ENCODE measurements around the gene GPATCH1.

Gene GPATCH1

GRCh38 chr19:33167438-33167837, 86.5 kb downstream of the GPATCH1 start:
- no peak overlapping the region for H3K4me3 ChIP-seq (ENCODE audit: low read length)

GRCh38 chr19:33168528-33168927, 87.5 kb downstream of the GPATCH1 start:
- H3K9me3 ChIP-seq (ENCODE audit: control insufficient read depth, low read length), result peaks cover 4% of the 10 kb centered on the region
- H3K27me3 ChIP-seq (replicated peaks; ENCODE audit: control insufficient read depth, insufficient read depth, low read length), result no peaks in the 10 kb centered on the region
- H3K9ac ChIP-seq (ENCODE audit: low read length), result no peak overlapping the region
- H3K4me1 ChIP-seq (ENCODE audit: control insufficient read depth, insufficient read depth, low read length), result peaks cover 4% of the 10 kb centered on the region
- H3K4me3 ChIP-seq (ENCODE audit: low read length), result no peak overlapping the region
- DNase-seq (ENCODE audit: low read depth), result no peak
- H3K36me3 ChIP-seq (ENCODE audit: control insufficient read depth, insufficient read depth, low read length, severe bottlenecking), result no peaks in the 10 kb centered on the region

More at GRCh38 chr19:33167438-33167837, 86.5 kb downstream of the GPATCH1 start:
- Histone ChIP-seq H3K4me1 (ENCODE audit: control insufficient read depth, insufficient read depth, low read length) (no peaks in the 10 kb centered on the region), H3K9me3 (ENCODE audit: control insufficient read depth, low read length) (peaks cover 4% of the 10 kb centered on the region), H3K9ac (ENCODE audit: low read length) (no peak overlapping the region), H3K36me3 (ENCODE audit: control insufficient read depth, insufficient read depth, low read length, severe bottlenecking) (no peaks in the 10 kb centered on the region), H3K27me3 (replicated peaks; ENCODE audit: control insufficient read depth, insufficient read depth, low read length) (no peaks in the 10 kb centered on the region)
- DNase-seq (ENCODE audit: low read depth), result no peak

- Histone ChIP-seq H3K9ac (ENCODE audit: low read length) (no peak overlapping the region), H3K27me3 (replicated peaks; ENCODE audit: control insufficient read depth, insufficient read depth, low read length) (no peaks in the 10 kb centered on the region), H3K4me1 (ENCODE audit: control insufficient read depth, insufficient read depth, low read length) (peaks cover 14% of the 10 kb centered on the region), H3K36me3 (ENCODE audit: control insufficient read depth, insufficient read depth, low read length, severe bottlenecking) (no peaks in the 10 kb centered on the region), H3K4me3 (ENCODE audit: low read length) (no peak overlapping the region), H3K9me3 (ENCODE audit: control insufficient read depth, low read length) (peaks cover 4% of the 10 kb centered on the region)
- no peak for DNase-seq (ENCODE audit: low read depth)
These were observed 90.3 kb downstream of the GPATCH1 start for GRCh38 chr19:33171222-33171795.

- Histone ChIP-seq H3K36me3 (ENCODE audit: control insufficient read depth, insufficient read depth, low read length, severe bottlenecking) (no peaks in the 10 kb centered on the region), H3K4me3 (ENCODE audit: low read length) (no peak overlapping the region), H3K9ac (ENCODE audit: low read length) (no peak overlapping the region), H3K9me3 (ENCODE audit: control insufficient read depth, low read length) (peaks cover 4% of the 10 kb centered on the region), H3K27me3 (replicated peaks; ENCODE audit: control insufficient read depth, insufficient read depth, low read length) (no peaks in the 10 kb centered on the region), H3K4me1 (ENCODE audit: control insufficient read depth, insufficient read depth, low read length) (peaks cover 15% of the 10 kb centered on the region)
- peak; percentile 70 for DNase-seq (ENCODE audit: low read depth)
These were observed 91.0 kb downstream of the GPATCH1 start for GRCh38 chr19:33171916-33172359.

- DNase-seq (ENCODE audit: low read depth), result no peak
- no peaks in the 10 kb centered on the region for H3K27me3 ChIP-seq (replicated peaks; ENCODE audit: control insufficient read depth, insufficient read depth, low read length)
- peaks cover 23% of the 10 kb centered on the region for H3K4me1 ChIP-seq (ENCODE audit: control insufficient read depth, insufficient read depth, low read length)
- H3K9me3 ChIP-seq (ENCODE audit: control insufficient read depth, low read length), result no peaks in the 10 kb centered on the region
- no peaks in the 10 kb centered on the region for H3K36me3 ChIP-seq (ENCODE audit: control insufficient read depth, insufficient read depth, low read length, severe bottlenecking)
- no peak overlapping the region for H3K9ac ChIP-seq (ENCODE audit: low read length)
- no peak overlapping the region for H3K4me3 ChIP-seq (ENCODE audit: low read length)
These were observed 93.2 kb downstream of the GPATCH1 start for GRCh38 chr19:33174186-33174585.

- peaks cover 23% of the 10 kb centered on the region for H3K4me1 ChIP-seq (ENCODE audit: control insufficient read depth, insufficient read depth, low read length)
- no peak for DNase-seq (ENCODE audit: low read depth)
- no peaks in the 10 kb centered on the region for H3K36me3 ChIP-seq (ENCODE audit: control insufficient read depth, insufficient read depth, low read length, severe bottlenecking)
- H3K9ac ChIP-seq (ENCODE audit: low read length), result peak overlapping the region; percentile 97
- H3K4me3 ChIP-seq (ENCODE audit: low read length), result peak overlapping the region; percentile 97
- H3K27me3 ChIP-seq (replicated peaks; ENCODE audit: control insufficient read depth, insufficient read depth, low read length), result no peaks in the 10 kb centered on the region
- H3K9me3 ChIP-seq (ENCODE audit: control insufficient read depth, low read length), result no peaks in the 10 kb centered on the region
These were observed 94.3 kb downstream of the GPATCH1 start for GRCh38 chr19:33175156-33175782.

- Histone ChIP-seq H3K4me3 (ENCODE audit: low read length) (peak overlapping the region; percentile 97), H3K27me3 (replicated peaks; ENCODE audit: control insufficient read depth, insufficient read depth, low read length) (no peaks in the 10 kb centered on the region), H3K9me3 (ENCODE audit: control insufficient read depth, low read length) (no peaks in the 10 kb centered on the region), H3K9ac (ENCODE audit: low read length) (peak overlapping the region; percentile 97), H3K36me3 (ENCODE audit: control insufficient read depth, insufficient read depth, low read length, severe bottlenecking) (no peaks in the 10 kb centered on the region), H3K4me1 (ENCODE audit: control insufficient read depth, insufficient read depth, low read length) (peaks cover 23% of the 10 kb centered on the region)
- peak; percentile 54 for DNase-seq (ENCODE audit: low read depth)
These were observed 95.1 kb downstream of the GPATCH1 start for GRCh38 chr19:33175886-33176669.

GRCh38 chr19:33176670-33177416, 95.9 kb downstream of the GPATCH1 start:
- DNase-seq (ENCODE audit: low read depth), result peak; percentile 99
- Histone ChIP-seq H3K27me3 (replicated peaks; ENCODE audit: control insufficient read depth, insufficient read depth, low read length) (no peaks in the 10 kb centered on the region), H3K36me3 (ENCODE audit: control insufficient read depth, insufficient read depth, low read length, severe bottlenecking) (no peaks in the 10 kb centered on the region), H3K9ac (ENCODE audit: low read length) (peak overlapping the region; percentile 97), H3K4me1 (ENCODE audit: control insufficient read depth, insufficient read depth, low read length) (peaks cover 23% of the 10 kb centered on the region), H3K4me3 (ENCODE audit: low read length) (peak overlapping the region; percentile 97), H3K9me3 (ENCODE audit: control insufficient read depth, low read length) (no peaks in the 10 kb centered on the region)

- H3K9ac ChIP-seq (ENCODE audit: low read length), result peak overlapping the region; percentile 77
- no peak for DNase-seq (ENCODE audit: low read depth)
- peaks cover 23% of the 10 kb centered on the region for H3K4me1 ChIP-seq (ENCODE audit: control insufficient read depth, insufficient read depth, low read length)
- no peaks in the 10 kb centered on the region for H3K27me3 ChIP-seq (replicated peaks; ENCODE audit: control insufficient read depth, insufficient read depth, low read length)
- H3K9me3 ChIP-seq (ENCODE audit: control insufficient read depth, low read length), result no peaks in the 10 kb centered on the region
- no peaks in the 10 kb centered on the region for H3K36me3 ChIP-seq (ENCODE audit: control insufficient read depth, insufficient read depth, low read length, severe bottlenecking)
- peak overlapping the region; percentile 78 for H3K4me3 ChIP-seq (ENCODE audit: low read length)
These were observed 96.5 kb downstream of the GPATCH1 start for GRCh38 chr19:33177417-33177979.

All from adipocyte (in vitro differentiated cells).